A549 treated with AZD2906 at 1 μM for 4 hours (cell line): ENCODE results near the gene UBXN6. TPM values are rescaled to one million over a fixed set of nuclear protein-coding genes. Genes with fewer than 3 reads are reported as not detected.

Source experiments
- total RNA-seq: library from RNA; stranded (reverse); fragments of 200-300 nt; extraction: Qiagen RNA extraction; gene quantifications from 5 replicates; pipeline ENCODE4 v1.2.3, GENCODE V29; 2022

UBXN6 gene
- total RNA-seq, result 39.6 to 66.9 TPM (median 60.1 TPM) in 5 replicates

GRCh38 chr19:4457654-4458395 is at the start of gene UBXN6:
Gene UBXN6, minus strand, starts transcription at chr19:4457794. Its CDS starts 97 bp downstream, at chr19:4457697.

GRCh38 chr19:4472174-4472974 is 14.8 kb upstream of the UBXN6 start, which contains the start of gene HDGFL2:
Gene HDGFL2, plus strand, starts transcription at chr19:4472297. Its CDS starts 54 bp downstream, at chr19:4472351.

GRCh38 chr19:4402171-4403004 is 55.2 kb downstream of the UBXN6 start, which contains the start of gene CHAF1A:
Gene CHAF1A, plus strand, starts transcription at chr19:4402640. Its CDS starts 123 bp downstream, at chr19:4402763.

GRCh38 chr19:4400135-4400936 is 57.3 kb downstream of the UBXN6 start, which contains the start of gene SH3GL1:
Gene SH3GL1, minus strand, starts transcription at chr19:4400547. Its CDS starts 179 bp downstream, at chr19:4400368.

Other genes with a start within 250 kb of the UBXN6 start
- gene EBI3, start 228.3 kb downstream of the UBXN6 start, total RNA-seq, result 2.5 to 4.9 TPM (median 3.1 TPM) in 5 replicates
- gene YJU2, start 210.7 kb downstream of the UBXN6 start, total RNA-seq, result 18.3 to 21.8 TPM (median 20.1 TPM) in 5 replicates
- 0.12 to 0.17 TPM (median 0.15 TPM) in 3 of 5 replicates, not detected in the others for gene SHD, start 178.5 kb downstream of the UBXN6 start, total RNA-seq
- gene TMIGD2, start 155.4 kb downstream of the UBXN6 start, total RNA-seq, result not detected in 5 replicates
- gene FSD1, start 153.2 kb downstream of the UBXN6 start, total RNA-seq, result 8.0 to 9.1 TPM (median 8.3 TPM) in 5 replicates
- gene STAP2, start 119.0 kb downstream of the UBXN6 start, total RNA-seq, result 0.09 to 0.24 TPM in 2 of 5 replicates, not detected in the others
- 5.0 to 12.2 TPM (median 10.5 TPM) in 5 replicates for gene MPND, start 114.2 kb downstream of the UBXN6 start, total RNA-seq
- gene SH3GL1, start 57.2 kb downstream of the UBXN6 start, total RNA-seq, result 45.8 to 61.4 TPM (median 59.4 TPM) in 5 replicates
- gene CHAF1A, start 55.2 kb downstream of the UBXN6 start, total RNA-seq, result 20.4 to 22.3 TPM (median 21.2 TPM) in 5 replicates
- 25.2 to 29.7 TPM (median 26.5 TPM) in 5 replicates for gene HDGFL2, start 14.5 kb upstream of the UBXN6 start, total RNA-seq
- 0.09 to 0.15 TPM (median 0.12 TPM) in 5 replicates for gene PLIN4, start 60.7 kb upstream of the UBXN6 start, total RNA-seq
- 0.10 to 0.39 TPM (median 0.14 TPM) in 5 replicates for gene PLIN5, start 77.4 kb upstream of the UBXN6 start, total RNA-seq
- gene LRG1, start 82.2 kb upstream of the UBXN6 start, total RNA-seq, result 0.06 to 0.20 TPM (median 0.11 TPM) in 5 replicates
- 4.9 to 6.0 TPM (median 5.0 TPM) in 5 replicates for gene SEMA6B, start 101.9 kb upstream of the UBXN6 start, total RNA-seq
- gene TNFAIP8L1, start 181.7 kb upstream of the UBXN6 start, total RNA-seq, result 2.7 to 4.3 TPM (median 3.5 TPM) in 5 replicates
- gene MYDGF, start 212.5 kb upstream of the UBXN6 start, total RNA-seq, result 116 to 145 TPM (median 140 TPM) in 5 replicates